ENCODE data around the gene PPIB.

DNA sequence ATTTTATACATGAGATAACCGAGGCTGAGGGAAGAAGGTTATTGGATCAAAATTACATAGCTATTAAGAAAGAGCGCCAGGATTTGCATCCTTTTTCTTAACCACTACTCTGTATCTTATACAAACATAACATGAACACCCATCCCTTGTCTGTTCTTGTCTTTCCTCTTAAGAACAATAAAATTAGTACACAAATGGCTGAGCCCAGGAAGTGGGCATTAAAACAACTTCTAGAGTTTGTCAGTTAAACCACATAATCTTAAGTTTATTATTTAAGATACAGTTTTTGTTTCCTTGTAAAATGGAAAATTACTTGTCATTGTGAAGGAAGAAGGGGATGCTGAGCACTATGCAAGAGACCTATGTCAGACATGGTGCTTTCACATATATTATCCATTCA, 48.9 kb upstream of the PPIB start:
- TF ChIP-seq HOXA7 (CRISPR knock-in tag; IDR thresholded peaks at IDR 0.05; ENCODE audit: borderline replicate concordance) (no peak), SALL2 (tag by site-specific recombination; IDR thresholded peaks at IDR 0.05; ENCODE audit: borderline replicate concordance) (no peak), ZNF221 (tag by site-specific recombination; IDR thresholded peaks at IDR 0.05; ENCODE audit: borderline replicate concordance) (no peak)
- TF ChIP-seq, protein P1, sequence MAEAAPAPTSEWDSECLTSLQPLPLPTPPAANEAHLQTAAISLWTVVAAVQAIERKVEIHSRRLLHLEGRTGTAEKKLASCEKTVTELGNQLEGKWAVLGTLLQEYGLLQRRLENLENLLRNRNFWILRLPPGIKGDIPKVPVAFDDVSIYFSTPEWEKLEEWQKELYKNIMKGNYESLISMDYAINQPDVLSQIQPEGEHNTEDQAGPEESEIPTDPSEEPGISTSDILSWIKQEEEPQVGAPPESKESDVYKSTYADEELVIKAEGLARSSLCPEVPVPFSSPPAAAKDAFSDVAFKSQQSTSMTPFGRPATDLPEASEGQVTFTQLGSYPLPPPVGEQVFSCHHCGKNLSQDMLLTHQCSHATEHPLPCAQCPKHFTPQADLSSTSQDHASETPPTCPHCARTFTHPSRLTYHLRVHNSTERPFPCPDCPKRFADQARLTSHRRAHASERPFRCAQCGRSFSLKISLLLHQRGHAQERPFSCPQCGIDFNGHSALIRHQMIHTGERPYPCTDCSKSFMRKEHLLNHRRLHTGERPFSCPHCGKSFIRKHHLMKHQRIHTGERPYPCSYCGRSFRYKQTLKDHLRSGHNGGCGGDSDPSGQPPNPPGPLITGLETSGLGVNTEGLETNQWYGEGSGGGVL (tag by site-specific recombination; IDR thresholded peaks at IDR 0.05): no peak
- TF ChIP-seq, protein P2, sequence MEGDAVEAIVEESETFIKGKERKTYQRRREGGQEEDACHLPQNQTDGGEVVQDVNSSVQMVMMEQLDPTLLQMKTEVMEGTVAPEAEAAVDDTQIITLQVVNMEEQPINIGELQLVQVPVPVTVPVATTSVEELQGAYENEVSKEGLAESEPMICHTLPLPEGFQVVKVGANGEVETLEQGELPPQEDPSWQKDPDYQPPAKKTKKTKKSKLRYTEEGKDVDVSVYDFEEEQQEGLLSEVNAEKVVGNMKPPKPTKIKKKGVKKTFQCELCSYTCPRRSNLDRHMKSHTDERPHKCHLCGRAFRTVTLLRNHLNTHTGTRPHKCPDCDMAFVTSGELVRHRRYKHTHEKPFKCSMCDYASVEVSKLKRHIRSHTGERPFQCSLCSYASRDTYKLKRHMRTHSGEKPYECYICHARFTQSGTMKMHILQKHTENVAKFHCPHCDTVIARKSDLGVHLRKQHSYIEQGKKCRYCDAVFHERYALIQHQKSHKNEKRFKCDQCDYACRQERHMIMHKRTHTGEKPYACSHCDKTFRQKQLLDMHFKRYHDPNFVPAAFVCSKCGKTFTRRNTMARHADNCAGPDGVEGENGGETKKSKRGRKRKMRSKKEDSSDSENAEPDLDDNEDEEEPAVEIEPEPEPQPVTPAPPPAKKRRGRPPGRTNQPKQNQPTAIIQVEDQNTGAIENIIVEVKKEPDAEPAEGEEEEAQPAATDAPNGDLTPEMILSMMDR (tag by site-specific recombination; IDR thresholded peaks at IDR 0.05): no peak
